Stimulated activated CD4-positive, alpha-beta T cell treated with anti-CD3 and anti-CD28 coated beads, Interleukin-1b, Interleukin-23, amount 100 ng/mL, for 48 hours (primary cell): ENCODE measurements around the gene KRT27.

Source experiments
- DNase-seq: peaks from one replicate; pipeline ENCODE4 v3.0.0-alpha.2; 2020

KRT27 gene

GRCh38 chr17:40806131-40806530, 23.8 kb upstream of the KRT27 start:
- no peak for DNase-seq

GRCh38 chr17:40803617-40804082, 21.3 kb upstream of the KRT27 start:
- peak; percentile 77 for DNase-seq

DNA sequence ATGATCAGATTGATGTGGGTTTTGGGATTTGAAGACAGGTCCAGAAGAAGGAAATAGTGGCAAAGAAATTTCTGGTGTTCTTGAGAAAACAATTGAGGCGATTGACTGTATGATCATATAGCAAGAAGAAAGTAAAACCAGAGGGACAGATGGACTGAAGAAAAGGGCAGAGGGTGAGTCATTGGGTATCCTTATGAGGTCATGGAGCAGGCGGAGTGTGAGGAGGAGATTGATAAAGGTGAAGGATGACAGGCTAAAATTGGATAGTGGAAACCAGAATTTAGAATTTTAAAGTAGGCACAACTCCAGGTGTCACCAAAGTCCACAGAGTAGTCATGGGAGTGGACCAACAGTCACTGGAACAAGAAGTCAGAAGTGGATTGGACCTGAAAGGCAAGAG, 18.8 kb upstream of the KRT27 start:
- no peak for DNase-seq

- DNase-seq: no peak
These were observed 18.0 kb upstream of the KRT27 start for GRCh38 chr17:40800381-40800780.

- no peak for DNase-seq
These were observed 17.5 kb upstream of the KRT27 start, which contains the start of gene KRT28 for GRCh38 chr17:40799859-40800258. KRT28 (minus strand) TSS chr17:40799959; CDS start chr17:40799893, 66 bp downstream.

- DNase-seq: no peak
These were observed 14.5 kb upstream of the KRT27 start for GRCh38 chr17:40796846-40797245.

DNA sequence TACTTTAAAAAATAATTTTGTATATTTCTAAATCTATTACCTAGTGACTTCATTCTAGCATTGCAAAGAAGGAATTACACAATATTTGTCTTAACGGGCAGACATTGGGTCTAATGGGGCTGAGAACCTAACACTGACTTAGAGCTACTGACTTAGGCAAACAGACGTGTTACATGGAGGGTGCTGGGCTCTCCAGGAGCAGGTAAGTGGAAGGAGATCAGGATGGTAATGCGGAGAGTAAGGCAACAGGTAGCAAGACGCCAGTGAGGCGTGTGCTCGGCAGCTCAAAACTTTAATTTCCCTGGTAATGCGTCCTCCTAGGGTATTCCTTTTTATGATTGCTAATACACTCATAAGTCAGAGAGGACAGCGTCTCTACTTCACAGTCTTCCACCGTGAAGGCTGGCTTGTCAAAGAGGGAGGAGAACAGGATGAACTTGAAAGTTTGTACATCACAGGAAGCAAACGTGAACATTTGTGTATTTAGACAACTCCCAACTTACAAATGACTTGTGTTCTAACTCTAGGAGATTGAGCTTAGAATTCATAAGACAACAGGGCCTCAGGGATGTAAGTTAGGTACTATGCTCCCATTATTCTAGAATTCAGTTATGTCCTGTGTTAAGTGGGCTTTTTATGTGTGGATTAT, 12.8 kb upstream of the KRT27 start:
- no peak for DNase-seq

GRCh38 chr17:40794466-40794865, 12.1 kb upstream of the KRT27 start:
- DNase-seq: no peak

GRCh38 chr17:40793832-40794231, 11.5 kb upstream of the KRT27 start:
- no peak for DNase-seq

DNA sequence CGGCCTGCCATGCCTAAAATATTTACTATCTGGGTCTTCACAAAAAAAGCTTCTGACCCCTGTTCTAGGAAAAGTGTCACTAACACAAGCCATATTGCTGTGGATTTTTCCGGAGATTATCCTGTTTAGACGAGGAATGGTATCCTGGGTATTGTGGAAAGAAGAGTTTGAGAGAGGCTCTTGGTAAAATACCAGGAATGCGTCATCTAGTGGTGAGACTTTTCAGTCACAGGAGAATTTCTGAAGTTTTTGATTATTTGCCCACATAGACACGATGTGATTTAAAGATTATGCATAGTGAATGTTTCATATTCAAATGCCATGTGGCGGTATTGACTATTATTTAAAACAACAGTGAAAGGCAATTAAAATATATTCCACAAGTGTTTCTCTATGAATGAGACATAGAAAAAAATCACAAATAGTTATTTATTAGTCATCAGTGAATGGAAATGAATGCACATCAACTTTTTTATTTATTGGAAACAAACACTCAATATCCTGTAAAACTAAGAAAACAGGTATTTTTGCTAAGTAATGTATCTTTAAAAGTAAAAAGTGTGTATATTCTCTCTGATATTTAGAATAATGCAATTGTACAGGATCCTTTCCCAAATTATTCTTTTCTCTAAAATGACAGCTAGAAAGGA, 9.6 kb upstream of the KRT27 start:
- DNase-seq: no peak

DNA sequence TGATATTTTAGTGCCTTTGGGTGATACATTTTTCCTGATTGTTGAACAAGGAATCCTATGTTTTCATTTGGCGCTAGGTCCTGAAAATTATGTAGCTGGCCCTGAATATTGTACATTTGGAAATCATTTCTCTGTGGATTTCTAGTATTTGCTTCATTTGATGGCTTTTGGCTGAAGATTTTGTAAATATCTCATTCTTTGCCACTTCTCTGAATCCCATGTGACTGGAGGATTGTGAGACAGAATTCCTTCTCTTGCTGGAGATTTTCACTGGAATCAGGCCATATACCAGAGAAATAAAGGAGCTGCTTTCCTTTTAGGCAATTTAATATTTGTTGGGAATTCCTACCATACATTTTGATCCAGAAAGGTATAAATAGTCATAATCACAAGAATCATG, 8.8 kb upstream of the KRT27 start:
- DNase-seq: no peak

DNA sequence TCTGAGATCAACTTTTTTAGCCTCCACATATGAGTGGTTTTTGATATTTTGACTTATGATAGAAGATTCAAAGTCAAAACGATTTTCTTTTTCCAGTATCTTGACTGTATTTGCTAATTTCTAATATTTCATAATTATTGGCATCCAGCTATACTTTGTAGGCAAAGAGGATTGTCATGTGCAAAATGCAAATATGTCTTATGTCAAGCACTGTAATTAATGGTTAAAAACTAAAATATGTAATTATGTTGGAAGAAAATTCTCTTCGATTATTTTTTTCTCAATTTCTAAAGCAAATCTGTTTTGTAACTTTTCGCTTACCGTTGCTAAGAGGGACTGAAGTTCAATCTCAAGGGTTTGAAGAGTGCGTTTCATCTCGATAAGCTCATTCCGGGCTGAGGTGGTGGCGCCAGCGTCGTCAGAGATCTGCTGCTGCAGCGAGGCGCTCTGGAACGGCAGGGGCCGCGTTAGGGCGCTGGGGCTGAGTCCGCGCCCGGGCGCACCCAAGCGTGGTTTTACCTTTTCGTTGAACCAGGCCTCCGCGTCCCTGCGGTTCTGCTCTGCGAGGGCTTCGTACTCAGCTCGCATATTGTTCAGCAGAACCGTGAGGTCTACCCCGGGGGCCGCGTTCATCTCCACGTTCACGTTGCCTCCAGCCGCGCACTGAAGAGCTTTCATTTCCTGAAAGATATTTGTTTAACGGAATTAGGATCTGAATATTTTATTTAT, 3.0 kb downstream of the KRT27 start:
- peak; percentile 10 for DNase-seq

DNA sequence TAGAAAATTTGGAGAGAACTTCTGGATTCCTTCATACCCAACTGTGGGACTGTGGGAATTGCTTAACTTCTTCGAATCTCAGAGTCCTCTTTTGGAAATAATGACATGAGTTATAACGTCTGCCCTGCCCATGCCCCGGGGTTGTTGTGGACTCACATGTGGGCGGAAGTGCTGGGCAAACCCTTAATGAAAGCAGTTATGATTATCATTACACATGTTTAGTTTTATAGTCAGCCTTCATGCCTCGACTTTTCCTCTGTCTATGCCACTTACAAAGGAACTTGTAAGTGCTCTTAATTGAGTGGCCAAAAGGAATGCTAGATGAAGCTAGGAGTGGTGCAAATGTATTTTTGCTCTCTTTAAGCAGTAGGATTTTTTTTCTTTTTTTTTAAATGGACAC, 3.9 kb downstream of the KRT27 start:
- no peak for DNase-seq

- DNase-seq: no peak
These were observed 4.4 kb downstream of the KRT27 start for GRCh38 chr17:40777971-40778370.

GRCh38 chr17:40777459-40777858, 4.9 kb downstream of the KRT27 start:
- DNase-seq: no peak

GRCh38 chr17:40775945-40776344, 6.4 kb downstream of the KRT27 start:
- no peak for DNase-seq

DNA sequence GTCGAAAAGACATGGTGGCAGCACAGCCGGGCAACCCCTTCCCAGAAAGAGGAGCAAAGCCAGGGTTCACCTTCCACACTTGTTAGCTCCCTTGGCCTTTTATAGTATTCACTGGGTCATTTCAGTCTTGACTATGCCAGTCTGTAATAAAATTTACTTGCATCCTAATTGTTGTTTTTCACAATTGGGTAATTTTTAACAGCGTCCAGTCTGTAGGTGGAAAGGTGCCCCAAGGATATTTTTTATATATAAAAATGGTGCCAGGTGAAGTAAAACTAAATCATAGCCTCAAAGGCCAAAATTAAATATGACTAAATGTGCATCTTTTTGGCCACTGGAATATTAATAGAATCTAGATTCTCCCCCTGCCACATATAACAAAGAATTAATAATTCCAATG, 10.2 kb downstream of the KRT27 start, which contains the start of gene KRT26:
KRT26 (minus strand) TSS at position 101 of the 400 bp plus-strand sequence; CDS start at position 13, 88 bp downstream.
- DNase-seq: no peak

DNA sequence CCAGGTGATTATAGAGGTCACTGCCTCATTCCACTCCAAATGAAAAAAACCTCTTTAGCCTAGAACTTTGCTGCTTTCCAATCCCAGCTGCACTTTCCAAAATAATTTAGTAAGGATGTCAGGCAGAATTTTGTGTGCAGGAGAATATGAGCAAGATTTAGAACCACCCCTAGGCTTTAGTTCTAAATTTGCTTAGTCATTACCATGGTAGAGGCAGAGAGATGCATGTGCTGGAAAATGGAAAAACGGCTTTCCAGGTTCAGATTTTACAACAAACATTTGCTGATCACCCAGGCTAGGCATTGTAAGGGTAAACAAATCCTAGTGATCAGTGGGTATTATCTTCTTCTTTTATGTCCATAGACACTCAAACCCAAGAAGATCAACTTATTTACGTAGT, 16.7 kb downstream of the KRT27 start:
- DNase-seq: no peak

- no peak for DNase-seq
These were observed 18.6 kb downstream of the KRT27 start for GRCh38 chr17:40763752-40764151.

DNA sequence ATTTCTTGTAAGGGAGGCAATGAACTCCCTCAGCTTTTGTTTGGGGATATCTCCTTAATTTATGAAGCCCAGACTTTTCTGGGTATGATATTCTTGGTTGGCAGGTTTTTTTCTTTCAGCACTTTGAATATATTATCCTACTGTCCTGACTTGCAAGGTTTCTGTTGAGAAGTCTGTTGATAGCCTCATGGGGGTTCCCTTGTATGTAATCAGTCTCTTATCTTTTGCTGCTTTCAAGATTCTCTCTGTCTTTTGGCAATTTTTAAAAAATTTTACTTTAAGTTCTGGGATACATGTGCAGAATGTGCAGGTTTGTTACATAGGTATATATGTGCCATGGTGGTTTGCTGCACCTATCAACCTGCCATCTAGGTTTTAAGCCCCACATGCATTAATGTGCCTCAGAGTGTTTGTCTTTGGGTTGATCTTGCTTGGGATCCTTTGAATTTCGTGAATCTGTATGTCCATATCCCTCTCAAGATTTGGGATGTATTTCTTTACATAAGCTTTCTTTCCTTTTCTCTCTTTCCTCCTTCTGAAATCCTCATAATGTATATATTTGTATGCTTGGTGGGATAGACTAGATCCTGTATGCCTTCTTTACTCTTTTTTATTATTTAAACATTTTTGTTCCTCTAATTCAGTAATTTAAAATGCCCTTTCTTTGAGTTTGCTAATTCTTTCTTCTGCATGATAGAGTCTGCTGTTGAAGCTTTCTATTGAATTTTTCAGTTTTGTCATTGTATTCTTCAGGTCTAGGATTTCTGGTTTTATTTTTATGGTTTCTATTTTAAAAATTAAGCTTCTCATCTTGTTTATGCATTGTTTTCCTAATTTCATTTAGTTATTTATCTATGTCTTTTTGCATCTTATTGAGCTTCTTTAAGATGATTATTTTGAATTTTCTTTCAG, 22.0 kb downstream of the KRT27 start:
- DNase-seq: no peak

DNA sequence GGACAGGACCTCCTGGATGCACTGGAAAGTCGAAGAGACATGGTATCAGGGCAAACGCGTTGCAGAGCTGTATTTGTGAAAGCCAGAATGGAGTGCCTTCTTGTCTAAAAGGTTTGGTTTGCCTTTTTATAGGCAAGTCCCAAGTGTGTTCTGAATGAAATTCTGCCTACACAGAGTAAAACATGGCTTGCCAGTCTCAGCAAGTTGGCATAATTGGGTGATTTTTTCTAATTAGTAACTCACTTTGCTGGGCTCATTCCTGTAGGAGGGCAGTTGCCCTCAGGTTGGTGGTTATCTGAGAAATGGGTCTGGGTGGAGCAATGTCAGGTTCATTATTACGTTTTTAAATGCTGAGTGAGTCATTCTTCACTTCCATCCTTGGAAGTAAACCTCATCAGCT, 27.1 kb downstream of the KRT27 start, which contains the start of gene KRT25:
KRT25 (minus strand) TSS at position 101 of the 400 bp plus-strand sequence; CDS start at position 41, 60 bp downstream.
- no peak for DNase-seq

GRCh38 chr17:40753804-40754203, 28.5 kb downstream of the KRT27 start:
- DNase-seq: no peak

GRCh38 chr17:40751065-40751464, 31.3 kb downstream of the KRT27 start:
- no peak for DNase-seq
